SW 1271 (cell line): Measurements from ENCODE around the gene GCK.
"Not testable (repeated sequence)": the region's sequence is repeated elsewhere in the genome, so short reads cannot be mapped to it uniquely, and the experiment has no call there.

ENCODE experiments used
- DNase-seq, 2 experiments: peaks; one replicate each; lab custom pipeline; 2025; lab: John Stamatoyannopoulos, UW

Gene GCK

GRCh38 chr7:44177570-44178131 lies 11.6 kb downstream of the GCK start:
- DNase-seq = no peak

DNA sequence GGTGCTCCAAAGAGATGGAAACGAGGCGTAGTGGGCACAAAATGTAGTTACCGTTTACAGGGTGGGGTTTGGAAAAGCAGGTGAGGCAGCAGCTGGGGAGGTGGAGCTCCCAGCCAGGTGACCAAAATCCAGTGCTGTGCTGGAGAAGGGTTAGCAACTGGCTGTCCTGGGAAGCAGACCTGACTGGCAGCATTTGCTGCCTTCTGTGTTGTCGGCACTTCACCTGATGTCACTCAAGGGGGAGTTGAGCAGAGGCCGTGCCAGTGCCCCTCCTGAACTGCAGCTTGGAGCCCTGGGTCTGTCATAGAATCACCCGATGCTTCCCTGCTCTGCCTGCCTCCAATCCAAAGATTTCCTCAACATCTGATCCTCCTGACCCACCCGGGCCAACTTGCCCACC lies 12.8 kb downstream of the GCK start:
- DNase-seq = no peak

GRCh38 chr7:44175730-44176129 lies 13.5 kb downstream of the GCK start:
- DNase-seq = no peak

- not testable (repeated sequence) for DNase-seq
Observed at GRCh38 chr7:44174694-44174948, 14.6 kb downstream of the GCK start.

GRCh38 chr7:44173911-44174693 lies 15.1 kb downstream of the GCK start:
- DNase-seq = no peak

- no peak for DNase-seq
Observed at GRCh38 chr7:44172803-44173424, 16.3 kb downstream of the GCK start.

DNA sequence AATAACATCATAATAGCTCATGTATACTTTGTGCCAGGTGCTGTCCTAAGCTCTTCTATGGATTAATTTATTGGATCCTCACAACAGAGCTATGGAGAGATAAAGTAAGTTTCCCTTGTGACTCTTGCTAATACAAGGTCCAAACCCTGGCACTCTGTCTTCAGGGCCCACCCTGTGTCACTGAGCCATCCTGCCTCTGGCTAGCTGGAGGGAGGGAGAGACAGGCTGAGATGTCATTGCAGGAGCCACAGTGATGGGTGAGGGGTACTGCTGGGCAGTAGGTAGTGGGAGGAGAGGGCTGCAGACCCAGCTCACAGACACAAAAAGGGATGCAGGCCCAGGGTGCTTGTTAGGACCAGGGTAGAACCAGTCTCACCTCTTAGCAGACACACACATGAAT lies 16.9 kb downstream of the GCK start:
- no peak for DNase-seq

DNA sequence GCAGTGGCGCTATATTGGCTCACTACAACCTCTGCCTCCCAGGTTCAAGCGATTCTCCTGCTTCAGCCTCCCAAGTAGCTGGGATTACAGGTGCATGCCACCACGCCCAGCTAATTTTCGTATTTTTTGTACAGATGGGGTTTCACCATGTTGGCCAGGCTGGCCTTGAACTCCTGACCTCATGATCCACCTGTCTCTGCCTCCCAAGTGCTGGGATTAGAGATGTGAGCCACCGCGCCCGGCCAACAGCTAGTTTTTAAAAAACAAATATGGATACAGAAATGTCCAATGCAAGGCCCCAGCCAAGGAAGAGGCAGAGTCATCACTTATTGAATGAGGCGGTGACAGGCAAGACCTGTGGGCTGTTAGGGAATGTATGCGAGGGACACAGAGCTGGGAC lies 17.3 kb downstream of the GCK start:
- not testable (repeated sequence) for DNase-seq

- DNase-seq = no peak
Observed at GRCh38 chr7:44167920-44168319, 21.3 kb downstream of the GCK start.

DNA sequence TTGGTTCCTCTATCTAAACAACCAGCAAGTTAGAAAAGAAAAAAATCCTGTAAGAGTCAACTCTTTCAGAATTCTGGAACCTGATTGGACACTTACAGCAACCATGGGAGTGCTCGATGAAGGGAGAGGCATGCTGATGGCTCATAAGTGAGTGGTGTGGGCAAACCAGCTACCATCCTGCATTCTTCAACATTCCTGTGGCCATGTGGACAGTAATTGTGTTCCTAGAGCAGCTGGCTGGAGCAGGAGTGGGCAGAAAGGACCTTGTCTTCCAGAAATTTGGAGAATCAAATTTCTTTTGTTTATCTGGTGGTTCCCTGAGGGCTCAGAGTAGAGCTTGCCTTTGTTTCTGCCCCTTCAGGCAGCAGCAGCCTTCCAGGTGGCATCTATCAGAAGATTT lies 25.6 kb downstream of the GCK start:
- no peak for DNase-seq

DNA sequence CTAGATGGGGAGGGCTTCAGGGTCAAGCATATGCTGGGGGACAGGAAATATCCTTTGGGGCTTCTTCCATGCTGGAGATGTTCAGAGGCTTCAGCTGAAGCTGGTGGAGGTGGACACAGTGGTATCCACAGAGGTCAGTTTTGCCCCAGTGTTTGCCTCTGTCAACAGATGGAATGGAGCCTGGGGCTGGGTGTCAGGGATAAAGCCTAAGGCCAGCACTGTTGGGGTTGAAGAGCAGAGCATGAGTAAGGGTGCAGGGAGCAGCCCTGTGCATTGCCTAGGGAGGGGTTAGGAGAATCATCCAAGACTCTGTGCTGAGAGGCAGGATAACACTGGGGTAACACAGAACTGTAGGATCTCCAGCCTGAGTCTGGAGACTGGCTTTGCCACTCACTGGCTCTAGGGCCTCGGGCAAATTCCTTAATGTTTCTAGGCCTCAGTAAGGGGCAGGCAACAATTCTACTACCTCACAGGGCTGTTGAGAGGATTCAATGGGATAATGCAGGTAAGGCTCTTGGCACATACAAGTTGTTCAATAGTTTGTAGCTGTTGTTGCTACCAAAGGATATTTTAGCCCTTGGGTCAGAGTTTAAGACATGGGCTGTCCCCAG lies 26.3 kb downstream of the GCK start:
- DNase-seq = no peak

DNA sequence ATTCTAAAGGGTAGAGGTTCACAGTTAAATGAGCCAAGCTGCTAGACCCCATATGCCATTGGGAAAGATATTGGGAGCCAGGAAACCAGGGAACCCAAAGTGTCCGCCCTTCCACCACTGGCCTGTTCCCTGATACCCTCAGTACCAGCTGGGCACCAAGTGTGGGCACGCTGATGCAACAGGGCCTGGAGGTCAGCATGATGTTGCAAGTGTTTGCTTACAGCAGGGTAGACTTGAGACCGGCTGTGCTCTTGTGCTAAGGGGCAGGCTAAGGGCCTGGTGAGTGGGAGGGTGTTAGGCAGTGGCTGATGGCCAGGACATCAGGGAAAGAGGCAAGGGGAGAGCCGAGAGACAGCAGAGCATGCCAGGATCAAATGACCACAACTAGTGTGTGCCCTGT lies 27.1 kb downstream of the GCK start:
- DNase-seq = no peak

DNA sequence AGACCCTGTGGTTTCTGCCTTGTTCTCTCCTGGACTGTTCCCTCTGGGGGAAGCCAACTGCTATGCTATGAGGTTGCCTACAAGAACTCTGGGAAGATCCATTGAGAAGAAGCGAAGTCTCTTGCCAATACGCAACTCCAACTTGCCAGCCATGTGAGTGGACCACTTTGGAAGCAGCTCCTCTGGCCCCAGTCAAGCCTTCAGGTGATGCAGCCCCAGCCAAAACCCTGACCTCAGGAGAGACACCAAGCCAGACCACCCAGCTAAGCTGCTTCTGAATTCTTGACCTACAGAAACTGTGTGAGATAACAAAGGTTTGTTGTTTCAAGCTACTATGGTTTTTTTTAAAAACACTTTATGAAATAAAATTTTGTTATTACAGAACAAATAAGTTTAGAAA lies 27.9 kb downstream of the GCK start:
- DNase-seq = no peak

- DNase-seq = no peak
Observed at GRCh38 chr7:44159824-44160630, 29.2 kb downstream of the GCK start.

GRCh38 chr7:44158873-44159631 lies 30.2 kb downstream of the GCK start:
- no peak for DNase-seq

GRCh38 chr7:44158096-44158872 lies 31.0 kb downstream of the GCK start:
- no peak for DNase-seq

GRCh38 chr7:44157116-44158080 lies 31.8 kb downstream of the GCK start:
- DNase-seq = no peak

DNA sequence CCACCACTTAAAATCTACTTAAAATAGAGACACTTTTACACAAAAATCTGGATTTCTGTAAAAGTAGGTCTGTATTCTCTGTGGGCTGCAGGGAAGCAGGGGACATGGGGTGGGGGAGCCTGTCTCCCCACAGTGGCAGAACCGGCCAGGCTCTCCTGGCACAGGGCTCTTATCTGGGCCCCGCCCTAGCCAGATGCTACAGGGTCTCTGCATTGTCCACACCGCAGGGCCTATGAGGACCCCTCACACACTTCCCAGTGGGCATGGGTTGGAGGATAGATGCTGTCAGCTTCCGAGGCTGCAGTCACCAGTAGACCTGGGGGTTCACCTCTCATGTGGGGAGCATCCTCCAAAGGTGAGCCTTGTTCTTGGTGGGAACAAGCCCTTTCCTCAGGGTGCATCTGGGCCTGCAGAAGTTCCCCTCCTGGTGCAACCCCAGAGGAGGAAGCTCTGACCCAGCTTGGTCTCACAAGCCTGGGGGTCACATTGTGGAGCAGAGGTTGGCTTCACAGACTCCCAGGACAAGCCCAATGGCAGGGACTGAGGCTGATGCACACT lies 32.7 kb downstream of the GCK start:
- no peak for DNase-seq
